SK-N-SH (cell line): Measurements from ENCODE around the gene PABPN1L.

Experiments used
- CTCF ChIP-seq: fragments of 200-600 bp; sonication (generic); IDR thresholded peaks from 2 replicates; pipeline ENCODE4 v1.6.1; 2017; ENCODE audit warnings: antibody characterized with exemption, mild to moderate bottlenecking, moderate library complexity
- FOXM1 ChIP-seq: IDR thresholded peaks from 2 replicates; pipeline ENCODE4 v1.4.0; 2012; ENCODE audit warnings: low read depth, mild to moderate bottlenecking
- MAX ChIP-seq: IDR thresholded peaks from 2 replicates; pipeline ENCODE4 v1.4.0; 2012; ENCODE audit warnings: low read depth
- POLR2AphosphoS5 ChIP-seq: IDR thresholded peaks from 2 replicates; pipeline ENCODE4 v1.6.1; 2012; ENCODE audit warnings: low read depth, low read length
- RFX5 ChIP-seq: IDR thresholded peaks from 2 replicates; pipeline ENCODE4 v1.6.1; 2012; ENCODE audit warnings: mild to moderate bottlenecking, improper control_type of control experiment, low read length
- SMC3 ChIP-seq: IDR thresholded peaks from 2 replicates; pipeline ENCODE4 v1.6.1; 2012; ENCODE audit warnings: low read depth, low read length, improper control_type of control experiment
- TAF1 ChIP-seq: IDR thresholded peaks from 2 replicates; pipeline ENCODE4 v1.6.1; 2012; ENCODE audit warnings: low read depth, mild to moderate bottlenecking, low read length, moderate library complexity, borderline replicate concordance
- USF2 ChIP-seq: fragments of 150-350 bp; IDR thresholded peaks from 2 replicates; pipeline ENCODE4 v1.6.1; 2017; ENCODE audit warnings: antibody characterized with exemption, low read length, low read depth, borderline replicate concordance

GRCh38 chr16:88865310-88865709 is 1.1 kb downstream of the PABPN1L start:
- no peak for TF ChIP-seq CTCF
- TF ChIP-seq FOXM1 = no peak
- TF ChIP-seq MAX = no peak
- no peak for TF ChIP-seq POLR2AphosphoS5
- no peak for TF ChIP-seq RFX5
- TF ChIP-seq USF2 = no peak
- no peak for TF ChIP-seq SMC3
- no peak for TF ChIP-seq TAF1
